Measurements from ENCODE around the gene IKBKG.

GRCh38 chrX:154605566-154605965, 58.1 kb downstream of the IKBKG start:
- TF ChIP-seq EZH2 (IDR thresholded peaks at IDR 0.05; ENCODE audit: borderline replicate concordance, low read depth, low read length, severe bottlenecking) (no peak), CTCF (IDR thresholded peaks at IDR 0.05; ENCODE audit: extremely low read depth in 1 of 2, insufficient read depth in 1 of 2, low read depth in 1 of 2, low read length in 2 of 2) (no peak), POLR2AphosphoS5 (IDR thresholded peaks at IDR 0.05; ENCODE audit: insufficient read depth, low read depth, low read length) (no peak), JUN (IDR thresholded peaks at IDR 0.05; ENCODE audit: borderline replicate concordance, insufficient read depth, insufficient read length, low read depth) (no peak), POLR2A (IDR thresholded peaks at IDR 0.05; ENCODE audit: low read depth, low read length) (no peak), MAX (IDR thresholded peaks at IDR 0.05; ENCODE audit: insufficient read depth, insufficient read length) (no peak)

Measured in endothelial cell of umbilical vein (primary cell).